Measurements from ENCODE around the gene ACP7.

Gene ACP7

DNA sequence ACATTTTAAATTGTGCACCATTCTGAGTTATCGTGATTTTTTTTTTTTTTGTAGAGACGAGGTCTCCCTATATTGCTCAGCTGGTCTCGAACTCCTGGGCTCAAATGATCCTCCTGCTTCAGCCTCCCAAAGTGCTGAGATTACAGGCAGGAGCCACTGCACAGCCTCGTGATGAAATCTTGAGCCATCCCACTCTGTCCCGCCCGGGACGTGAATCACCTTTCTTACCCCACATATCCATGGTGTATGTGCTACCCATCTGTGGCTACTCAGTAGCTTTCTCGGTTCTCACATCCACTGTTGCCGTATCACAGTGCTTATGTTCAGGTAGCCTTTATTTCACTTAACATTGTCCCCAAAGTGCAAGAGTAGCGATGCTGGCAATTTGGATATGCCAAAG is 67.9 kb downstream of the ACP7 start:
- ATAC-seq: no peak

DNA sequence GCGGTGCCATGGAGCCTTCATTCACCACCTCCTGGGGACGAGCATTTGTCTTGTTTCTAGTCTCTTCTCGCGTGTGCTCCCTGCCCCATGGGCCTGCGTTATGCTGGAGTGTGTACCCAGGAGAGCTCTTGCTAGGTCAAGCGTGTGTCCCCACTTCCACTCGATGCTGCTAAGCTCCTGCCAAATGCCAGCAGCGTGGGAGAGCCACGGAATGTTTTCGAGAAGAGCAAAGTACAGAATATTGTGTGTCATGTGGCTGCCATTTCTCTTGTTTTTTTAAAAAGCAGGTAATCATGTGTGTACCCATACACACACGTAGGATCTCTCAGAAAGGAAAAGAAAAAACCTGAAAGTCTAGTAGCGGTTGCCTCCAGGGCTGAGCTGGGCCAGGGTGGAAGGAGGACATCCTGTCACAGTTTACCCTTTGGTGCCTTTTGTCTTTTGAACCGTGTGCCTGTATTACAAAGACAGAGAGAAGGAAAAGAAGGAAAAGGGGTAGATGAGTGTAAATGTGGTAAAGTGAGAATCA is 70.0 kb downstream of the ACP7 start:
- ATAC-seq: no peak

DNA sequence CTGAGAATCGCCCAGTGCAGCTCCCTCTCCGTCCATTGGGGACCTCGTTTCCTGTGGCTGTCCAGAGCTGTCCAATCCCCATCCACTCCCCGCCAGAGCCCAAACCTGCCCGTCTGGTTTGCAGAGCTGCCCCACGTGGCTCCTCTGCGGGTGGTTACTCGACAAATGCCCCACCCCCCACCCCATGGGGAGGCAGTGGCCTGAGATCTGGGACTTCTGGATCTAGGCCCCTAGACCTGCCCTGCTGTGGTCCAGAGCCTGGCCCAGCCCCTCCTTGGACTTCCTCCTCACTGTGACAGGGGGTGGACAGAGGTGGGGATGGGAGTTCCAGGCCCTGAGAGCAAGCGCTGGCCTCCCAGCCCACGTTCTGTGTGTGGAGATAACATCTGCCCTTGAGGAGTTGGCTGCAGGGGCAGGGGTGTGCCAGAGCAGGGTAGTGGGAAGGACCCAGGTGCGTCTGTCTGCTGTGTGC is 70.5 kb downstream of the ACP7 start:
- no peak for ATAC-seq

DNA sequence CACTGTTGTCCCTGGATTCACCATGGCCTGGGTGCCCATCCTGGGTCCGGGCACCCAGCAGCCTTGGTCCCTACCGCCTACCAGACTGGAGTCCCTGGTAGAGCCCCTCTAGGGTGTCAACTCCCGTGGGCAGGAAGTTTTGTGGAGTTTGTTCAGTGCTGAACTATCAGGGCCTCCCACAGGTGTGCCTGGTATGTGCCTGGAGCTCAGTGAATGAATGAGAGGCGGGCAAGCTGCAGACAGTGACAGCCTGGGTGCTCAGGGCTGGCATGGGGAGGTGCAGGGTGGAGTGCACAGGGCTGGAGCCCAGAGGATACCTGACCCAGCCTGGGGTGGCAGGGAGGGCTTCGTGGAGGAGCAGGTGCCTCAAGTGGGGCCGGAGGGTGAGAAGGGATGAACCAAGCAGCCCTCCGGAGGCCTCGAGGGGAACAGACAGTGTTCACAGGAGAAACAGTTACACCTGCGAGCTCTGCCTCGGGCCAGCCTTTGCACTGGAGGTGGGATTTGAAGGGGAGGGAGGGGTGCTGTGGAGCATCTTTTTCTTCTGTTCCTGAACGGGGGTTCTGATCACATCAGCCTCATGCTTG is 71.0 kb downstream of the ACP7 start:
- ATAC-seq: no peak

DNA sequence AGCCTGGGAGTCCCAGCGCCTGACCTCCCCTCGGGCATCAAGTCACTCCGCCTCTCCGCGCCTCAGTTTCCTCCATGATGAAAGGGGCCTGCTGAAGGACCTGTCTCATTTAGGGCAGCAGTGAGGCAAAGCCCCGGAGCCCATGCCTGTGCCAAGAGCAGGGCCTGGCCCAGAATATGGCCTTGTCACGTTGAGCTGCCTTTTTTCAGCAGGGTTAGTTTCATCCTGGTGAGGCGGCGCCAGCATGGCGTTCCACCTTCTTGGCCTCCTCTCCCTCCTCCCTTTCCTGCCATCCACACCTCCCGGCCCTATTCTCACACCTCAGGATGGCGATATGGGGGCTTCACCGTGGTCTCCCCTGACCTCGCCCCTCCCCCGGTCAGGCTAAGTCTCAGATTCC is 71.6 kb downstream of the ACP7 start:
- ATAC-seq: no peak

DNA sequence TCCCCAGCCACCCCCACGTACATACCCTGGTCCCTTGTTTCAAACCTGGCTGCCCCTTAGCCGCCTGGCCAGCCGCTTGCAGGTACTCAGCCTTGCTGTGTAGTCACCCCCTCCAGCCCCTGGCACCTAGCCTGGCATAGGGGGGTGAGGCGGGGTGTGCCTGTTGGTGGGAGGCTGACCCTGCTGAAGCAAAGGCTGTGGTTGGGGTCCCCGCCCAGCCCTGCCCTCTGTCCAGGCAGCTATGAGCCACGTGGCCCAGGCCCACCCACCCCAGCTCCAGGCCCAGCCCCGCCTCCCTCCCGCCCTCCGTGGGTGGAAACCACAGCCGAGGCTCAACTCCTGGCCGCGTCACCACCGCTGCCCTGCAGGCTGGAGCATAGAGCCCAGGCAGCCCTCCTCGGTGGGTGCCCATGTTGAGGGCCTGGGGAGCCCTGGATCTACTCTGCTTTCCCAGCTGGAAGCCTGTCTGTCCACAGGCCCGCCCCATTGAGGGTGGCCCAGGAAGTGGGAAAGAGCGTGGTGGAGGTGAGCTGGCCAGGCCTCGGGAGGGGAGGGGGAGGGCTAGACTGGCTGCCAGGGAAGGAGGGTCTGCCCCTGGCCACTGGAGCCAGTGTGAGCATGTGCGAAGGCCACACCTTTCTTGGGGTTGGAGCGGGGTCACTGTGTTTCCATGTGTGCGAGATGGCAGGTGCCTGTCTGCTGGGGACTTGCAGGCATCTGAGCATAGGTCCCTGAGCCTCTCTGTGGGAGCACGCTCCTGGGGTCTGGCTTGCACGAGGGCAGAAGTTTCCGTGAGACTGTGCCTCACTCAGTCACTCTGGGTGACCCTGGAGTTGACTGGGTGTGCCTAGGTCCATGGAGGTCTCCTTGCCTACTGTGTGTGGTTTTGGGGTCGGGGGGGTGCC is 72.4 kb downstream of the ACP7 start:
- no peak for ATAC-seq

DNA sequence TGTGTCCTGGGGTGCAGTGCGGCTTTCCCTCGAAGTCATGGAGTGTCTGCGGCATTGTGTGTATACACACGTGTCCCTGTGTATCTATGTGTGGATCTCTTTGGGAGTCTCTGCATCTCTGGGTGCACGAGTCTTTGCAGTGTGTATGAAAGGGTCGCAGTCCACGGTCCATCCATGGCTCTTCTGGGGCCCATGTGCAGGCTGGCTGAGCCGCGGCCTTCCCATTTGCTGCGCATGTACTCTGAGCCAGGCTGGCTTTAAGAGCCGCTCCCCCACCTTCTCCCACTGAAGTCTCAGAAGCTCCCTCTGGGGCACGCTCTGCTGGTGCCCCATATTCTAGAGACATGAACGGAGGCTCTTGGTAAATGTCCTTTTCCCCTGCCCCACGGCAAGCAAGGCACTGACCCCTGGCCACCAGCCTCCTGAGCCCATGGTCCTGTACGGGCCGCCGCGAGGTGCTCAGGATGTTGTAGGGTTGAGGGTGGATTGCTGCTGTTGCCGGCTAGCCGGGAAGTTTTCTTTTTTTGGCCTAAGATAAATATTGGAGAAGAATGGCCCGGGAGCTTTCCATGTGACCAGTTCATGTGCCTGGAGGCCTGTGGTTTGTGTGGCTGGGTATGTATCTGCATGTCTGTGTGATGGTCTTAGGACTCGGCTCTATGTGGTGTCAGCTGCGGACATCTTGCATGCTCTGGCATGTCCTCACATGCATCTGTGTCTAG is 73.3 kb downstream of the ACP7 start:
- no peak for ATAC-seq

DNA sequence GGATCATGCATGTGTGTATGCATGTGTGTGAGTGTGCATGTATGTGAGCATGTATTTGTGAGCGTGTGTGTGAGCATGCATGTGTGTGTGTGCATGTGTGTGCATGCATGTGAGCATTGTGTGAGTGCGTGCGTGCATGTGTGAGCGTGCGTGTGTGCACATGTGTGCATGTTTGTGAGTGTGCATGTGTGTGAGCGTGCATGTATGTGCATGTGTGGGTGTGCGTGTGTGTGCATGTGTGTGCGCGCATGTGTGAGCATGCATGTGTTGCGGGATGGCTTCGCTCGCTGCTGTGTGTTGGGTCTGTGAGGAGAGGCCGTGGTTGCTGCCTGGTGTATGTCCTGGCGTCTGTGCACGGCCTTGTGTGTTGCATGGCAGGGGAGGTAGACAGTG is 73.8 kb downstream of the ACP7 start:
- ATAC-seq: no peak

DNA sequence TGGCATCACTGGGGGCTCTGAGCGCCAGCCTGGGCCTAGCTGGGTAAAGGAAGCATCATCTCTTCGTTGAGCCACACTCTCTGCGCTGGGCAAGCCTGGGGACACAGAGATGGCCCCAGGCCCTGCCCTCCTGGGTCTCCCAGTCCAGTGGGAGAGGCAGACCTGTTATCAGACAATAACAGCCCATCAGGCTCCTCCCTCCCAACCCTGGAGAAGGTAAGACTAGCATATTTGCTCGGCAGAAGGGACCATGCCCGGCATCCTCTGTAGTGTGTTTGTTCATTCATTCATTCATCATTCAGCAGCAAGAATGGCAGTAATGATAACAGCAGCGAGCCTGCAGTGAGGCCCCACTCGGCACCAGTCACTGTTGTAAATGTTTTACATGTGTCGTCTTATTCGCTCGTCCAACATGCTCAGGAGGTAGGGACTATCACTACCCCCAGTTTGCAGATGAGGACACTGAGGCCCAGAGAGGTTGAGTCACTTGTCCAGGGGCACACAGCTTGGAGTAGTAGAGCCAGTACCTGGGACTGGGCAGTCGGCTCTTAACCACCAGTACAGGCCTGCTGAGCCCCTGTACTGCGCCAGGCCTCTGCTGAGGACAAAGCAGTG is 74.6 kb downstream of the ACP7 start:
- ATAC-seq: no peak

DNA sequence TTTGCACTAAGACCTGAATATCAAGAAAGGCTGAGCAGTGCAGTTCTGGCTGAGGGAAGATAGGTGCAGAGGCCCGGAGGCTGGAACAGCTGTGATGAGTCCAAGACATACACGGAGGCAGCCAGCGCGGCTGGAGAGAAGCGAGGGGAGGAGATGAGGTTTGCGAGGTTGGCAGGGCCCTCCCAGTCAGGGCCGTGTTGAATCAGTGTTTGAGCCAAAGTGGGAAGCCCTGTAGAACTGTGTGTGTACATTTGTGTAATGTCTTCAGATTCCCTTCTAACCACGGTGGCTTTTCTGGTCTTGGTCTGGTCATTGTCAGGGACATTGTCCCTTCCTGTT is 76.3 kb downstream of the ACP7 start:
- no peak for ATAC-seq

All from activated CD4-positive, CD25-positive, alpha-beta regulatory T cell treated with anti-CD3 and anti-CD28 coated beads, Interleukin-2, amount 50 U/mL, for 24 hours (primary cell).